GM21447 (cell line): Measurements from ENCODE around the gene HPGD.
A peak's percentile ranks its signal among the peaks of the same experiment; 100 is the strongest.

Experiments used
- ATAC-seq: cut with Tn5 transposase; IDR thresholded peaks from one replicate; pipeline ENCODE4 v1.9.1; 2021; ENCODE audit not compliant: unreplicated experiment

HPGD gene

GRCh38 chr4:174522183-174523024, at the start of gene HPGD:
HPGD (minus strand) TSS chr4:174522488; CDS start chr4:174522451, 37 bp downstream.
- peak; percentile 67 for ATAC-seq

DNA sequence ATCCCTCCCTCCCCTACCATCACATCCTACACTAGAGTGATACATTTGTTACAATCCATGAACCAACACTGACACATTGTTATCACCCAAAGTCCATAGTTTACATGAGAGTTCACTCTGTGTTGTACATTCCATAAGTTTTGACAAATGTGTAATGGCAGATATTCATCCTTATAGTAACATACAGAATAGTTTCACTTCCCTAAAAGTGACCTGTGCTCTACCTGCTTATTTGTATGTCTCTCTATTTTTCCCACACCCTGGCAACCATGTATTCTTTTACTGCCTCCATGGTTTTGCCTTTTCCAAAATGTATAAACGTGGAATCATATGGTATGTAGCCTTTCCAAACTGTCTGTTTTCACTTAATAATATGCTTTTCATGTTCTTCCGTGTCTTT, 42.2 kb upstream of the HPGD start:
- ATAC-seq: no peak

- no peak for ATAC-seq
Measured at GRCh38 chr4:174563399-174563798, 41.1 kb upstream of the HPGD start.

DNA sequence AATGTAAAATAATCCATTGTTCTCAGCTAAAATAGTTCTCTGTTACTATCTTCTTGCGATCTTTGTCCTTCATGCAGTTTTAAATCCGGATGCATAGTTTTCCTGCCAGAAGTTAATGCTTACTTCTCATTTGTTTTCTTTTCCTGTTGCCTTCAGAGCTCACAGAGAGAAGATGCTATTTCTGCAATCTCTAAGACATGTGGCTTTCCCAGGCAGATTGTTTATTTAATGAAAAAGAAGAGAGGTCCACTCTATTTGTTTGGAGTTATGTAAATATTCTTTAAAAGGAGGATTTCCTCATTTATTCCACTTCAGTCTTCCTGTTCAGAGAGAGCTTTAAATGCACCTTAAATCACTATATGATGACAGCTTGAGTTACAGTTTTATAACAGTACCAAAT, 39.3 kb upstream of the HPGD start:
- no peak for ATAC-seq

- no peak for ATAC-seq
Measured at GRCh38 chr4:174559894-174560293, 37.6 kb upstream of the HPGD start.

DNA sequence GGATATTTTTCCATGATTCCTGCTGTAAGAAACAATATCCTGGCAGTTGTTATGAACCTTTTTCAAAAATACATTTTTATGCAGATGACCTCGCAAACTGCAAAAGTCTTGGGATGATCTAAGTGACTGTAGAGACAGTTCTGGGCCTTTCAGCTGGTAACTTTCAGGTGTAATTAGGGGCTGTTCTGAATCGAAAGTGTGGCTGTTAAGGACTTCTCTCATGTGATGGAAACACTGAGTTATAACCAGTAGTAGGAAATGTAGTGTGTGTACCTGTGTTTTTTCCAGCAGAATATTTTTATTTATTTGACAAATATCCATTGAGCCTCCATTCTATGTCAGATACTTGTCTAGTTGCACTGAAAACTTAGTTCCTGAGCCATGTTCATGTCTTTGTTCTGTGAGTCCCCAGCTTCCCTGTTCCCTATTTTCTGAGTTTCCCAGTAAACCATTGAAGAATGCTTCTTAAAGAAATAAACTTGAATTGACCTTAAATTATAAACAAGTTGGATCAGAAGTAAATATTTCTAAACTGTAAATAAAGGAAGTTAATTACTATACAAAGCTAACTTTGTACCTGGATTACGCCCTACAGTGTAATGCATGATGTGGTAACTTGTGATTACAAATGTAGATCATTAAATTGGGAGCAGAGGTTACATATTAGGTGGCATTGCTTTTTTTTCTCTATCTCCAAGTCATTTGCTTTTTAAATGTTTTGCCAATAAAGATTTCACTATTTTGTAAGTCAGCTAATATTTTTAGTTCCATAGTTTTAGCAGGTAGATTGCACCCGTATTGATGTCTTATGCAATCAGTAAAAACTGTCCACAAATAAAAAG, 33.7 kb upstream of the HPGD start:
- ATAC-seq: no peak

- no peak for ATAC-seq
Measured at GRCh38 chr4:174554231-174554728, 32.0 kb upstream of the HPGD start.

GRCh38 chr4:174553828-174554227, 31.5 kb upstream of the HPGD start:
- ATAC-seq: no peak

- no peak for ATAC-seq
Measured at GRCh38 chr4:174553031-174553430, 30.7 kb upstream of the HPGD start.

- no peak for ATAC-seq
Measured at GRCh38 chr4:174550541-174550940, 28.3 kb upstream of the HPGD start.

GRCh38 chr4:174549721-174550120, 27.4 kb upstream of the HPGD start:
- no peak for ATAC-seq

- ATAC-seq: no peak
Measured at GRCh38 chr4:174545268-174545667, 23.0 kb upstream of the HPGD start.

- no peak for ATAC-seq
Measured at GRCh38 chr4:174544496-174544895, 22.2 kb upstream of the HPGD start.

DNA sequence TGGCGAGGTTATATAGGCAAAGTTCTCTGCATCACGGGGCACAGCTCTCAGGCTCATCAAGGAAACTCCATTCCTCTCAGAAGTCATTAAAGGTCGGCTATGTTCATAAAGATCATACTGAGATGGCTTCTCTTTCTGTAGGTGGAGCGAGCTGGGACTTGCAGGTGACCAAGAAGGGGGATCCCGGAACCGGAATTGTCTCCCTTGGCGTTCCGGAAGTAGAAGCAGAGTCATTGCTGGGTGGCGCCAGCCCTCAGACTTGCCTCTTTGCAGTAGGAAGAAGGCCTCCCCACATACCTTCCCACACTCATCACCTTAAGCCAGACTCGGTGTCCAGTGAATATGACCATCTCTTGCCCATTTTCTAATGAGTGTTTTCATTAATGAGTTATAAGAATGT, 17.9 kb upstream of the HPGD start:
- no peak for ATAC-seq

DNA sequence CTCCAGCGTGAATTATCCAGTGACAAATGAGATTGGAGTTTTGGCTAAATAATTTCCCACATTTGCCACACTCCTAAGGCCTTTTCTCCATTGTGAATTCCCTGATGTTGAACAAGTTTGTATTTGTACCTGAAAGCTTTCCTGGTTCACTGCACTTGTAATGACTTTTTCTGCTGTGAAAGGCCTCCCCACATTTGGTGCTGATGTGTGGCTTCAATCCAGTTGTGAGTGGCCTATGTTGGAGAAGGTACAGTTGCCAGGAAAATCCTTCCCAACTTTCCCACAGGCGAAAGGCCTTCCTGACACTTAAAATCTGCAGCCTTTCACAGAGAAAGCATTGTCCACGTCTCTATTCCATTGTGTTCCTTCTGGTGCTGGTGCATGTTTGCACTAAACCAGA, 17.3 kb upstream of the HPGD start:
- no peak for ATAC-seq

DNA sequence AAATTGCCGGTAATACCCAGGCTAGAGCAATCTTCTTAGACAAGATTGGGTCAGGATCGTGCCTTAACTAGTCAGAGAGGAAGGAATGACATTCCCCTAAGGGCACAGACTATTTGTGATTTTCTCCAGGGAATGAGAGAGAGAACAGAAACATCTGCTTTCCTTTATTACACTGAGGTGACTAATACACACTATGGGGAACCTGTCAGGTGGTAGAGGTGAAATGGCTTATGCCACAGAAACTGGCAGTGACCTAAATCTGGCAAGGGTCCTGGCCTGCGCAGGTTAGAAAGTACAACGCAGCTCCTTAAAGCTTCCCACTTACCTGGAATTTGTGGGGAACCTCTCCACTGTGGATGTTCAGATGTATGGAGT, 16.6 kb upstream of the HPGD start:
- no peak for ATAC-seq

DNA sequence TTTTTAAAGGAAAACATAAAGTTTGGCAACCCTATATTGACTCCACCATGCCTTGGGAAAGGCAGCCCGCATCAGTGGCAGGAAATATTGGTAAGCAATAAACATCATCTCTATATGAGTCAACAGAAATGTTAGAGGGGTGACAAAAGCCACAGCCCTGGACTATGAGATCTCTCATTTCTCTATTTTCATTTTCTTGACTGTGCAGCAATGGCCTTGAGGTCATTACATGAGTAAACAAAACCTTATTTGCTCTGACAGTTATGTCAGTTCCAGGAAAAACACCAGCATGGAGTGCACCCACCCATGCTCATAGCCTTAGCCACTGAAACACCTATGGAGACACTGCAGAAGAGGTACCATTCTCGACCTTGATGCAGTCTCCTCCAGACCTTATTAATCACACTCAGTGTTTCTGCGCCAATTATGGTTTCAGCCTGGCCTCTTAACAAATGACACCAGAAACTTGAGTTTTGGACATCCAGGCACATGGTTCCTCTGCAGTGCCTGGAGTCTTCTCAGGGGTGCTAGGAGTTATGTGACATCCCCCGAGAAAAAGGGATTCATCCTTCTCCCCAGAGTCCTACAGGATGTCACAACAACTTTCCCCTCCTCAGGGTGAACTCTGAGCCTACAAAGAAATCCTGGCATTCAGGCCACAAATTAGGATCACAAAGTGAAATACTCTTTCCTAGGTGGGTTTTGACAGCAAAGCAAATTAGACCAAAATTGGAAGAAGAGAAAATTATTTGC, 16.0 kb upstream of the HPGD start:
- ATAC-seq: peak; percentile 97

DNA sequence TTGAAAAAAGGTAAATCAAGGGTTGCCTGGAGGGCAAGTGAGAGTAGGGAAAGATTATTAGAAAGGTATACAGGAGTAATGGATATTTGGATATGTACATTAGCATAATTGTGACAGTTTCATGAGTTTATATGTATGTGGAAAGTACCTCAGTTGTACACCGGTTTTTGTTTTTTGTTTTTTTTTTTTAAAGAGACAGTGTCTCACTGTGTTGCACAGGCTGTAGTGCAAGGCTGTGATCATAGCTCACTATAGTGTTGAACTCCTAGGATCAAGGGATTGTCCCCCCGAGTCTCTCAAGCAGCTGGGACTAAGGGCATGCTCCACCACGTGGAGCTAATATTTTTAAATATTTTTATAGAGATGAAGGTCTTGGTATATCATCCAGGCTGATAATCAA, 15.3 kb upstream of the HPGD start:
- peak; percentile 13 for ATAC-seq

GRCh38 chr4:174534461-174534860, 12.2 kb upstream of the HPGD start:
- no peak for ATAC-seq

DNA sequence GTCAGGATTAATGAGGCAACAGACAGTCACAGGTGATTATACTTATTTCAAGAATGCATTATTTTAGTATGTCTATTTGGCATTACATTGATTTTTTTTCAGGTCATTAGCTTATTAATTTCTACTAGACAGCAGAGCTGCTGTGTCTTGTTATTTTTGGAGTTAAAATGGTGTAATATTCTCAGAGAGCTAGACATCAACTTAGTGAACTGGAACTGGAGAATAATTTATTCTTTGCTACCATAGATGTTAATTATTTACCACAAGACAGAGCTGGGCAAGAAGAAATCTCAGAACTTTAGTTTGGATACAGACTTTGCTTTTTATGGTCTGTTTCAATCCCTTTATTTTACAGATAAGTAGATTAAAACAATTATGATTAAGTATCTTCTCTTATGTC, 10.2 kb upstream of the HPGD start:
- no peak for ATAC-seq

DNA sequence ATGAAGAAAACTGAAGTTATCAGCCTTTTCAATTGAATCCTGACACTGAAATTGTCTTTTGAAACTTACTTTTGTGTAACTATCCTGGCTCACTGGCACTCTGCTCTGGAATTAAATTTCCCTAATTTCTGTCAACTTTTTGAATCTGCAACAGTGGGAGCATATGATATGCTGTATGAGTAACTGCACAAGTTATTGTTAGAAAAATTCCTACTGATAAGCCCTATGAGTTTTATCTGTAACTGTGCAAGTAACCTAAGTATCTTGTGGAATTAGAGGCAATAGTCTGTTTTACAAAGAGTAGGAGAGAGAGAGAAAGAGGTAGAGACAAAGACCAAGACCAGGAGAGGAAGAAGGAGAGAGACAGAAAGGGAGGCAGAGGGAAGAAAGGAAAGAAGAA, 9.2 kb upstream of the HPGD start:
- no peak for ATAC-seq
